ENCODE results near the gene HMMR. TPM values are rescaled to one million over a fixed set of nuclear protein-coding genes. Genes with fewer than 3 reads are reported as not detected.

Gene HMMR
- total and polyA plus RNA-seq, 9 of the 15 experiments (the other 6 are each of a cell fraction or from before 2014, with no cell fraction given), result 74.9 to 133 (median 90.8) TPM

DNA sequence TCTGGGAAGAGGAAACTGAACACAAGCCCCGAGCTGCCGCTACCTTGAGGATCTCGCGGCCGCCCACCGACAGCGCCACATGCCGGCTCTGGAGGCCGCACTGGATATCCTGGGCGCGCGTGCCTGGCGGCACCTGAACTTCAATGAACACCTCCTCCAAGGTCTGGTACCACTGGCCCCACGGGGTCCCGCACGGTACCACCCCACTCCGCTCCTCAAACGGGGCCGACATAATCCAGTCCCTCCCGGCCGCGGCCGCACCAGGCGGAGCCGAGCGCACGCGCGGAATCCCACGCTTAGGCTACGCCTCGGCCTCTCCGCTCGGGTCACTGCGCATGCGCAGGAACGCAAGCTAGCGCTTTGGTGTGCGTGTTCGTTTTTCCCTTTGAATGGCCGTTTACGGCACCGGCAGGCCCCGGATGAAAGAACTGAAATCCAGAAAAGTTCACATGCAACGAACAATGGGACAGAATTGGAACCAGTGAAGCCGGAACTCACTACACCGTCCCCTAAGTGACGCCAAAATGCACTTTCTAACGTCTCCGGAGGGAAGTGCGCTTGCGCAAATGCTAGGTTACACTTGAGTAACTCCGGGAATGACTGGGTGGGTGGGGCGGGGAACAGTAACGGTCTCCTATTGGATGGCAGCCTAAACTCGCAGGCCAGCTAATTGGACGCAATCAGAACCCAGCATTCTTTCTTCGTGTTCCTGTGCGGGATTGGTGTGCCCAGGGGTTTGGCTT, 442 bp upstream of the HMMR start, which contains the start of gene NUDCD2 (continued):
- TF ChIP-seq, protein P1, sequence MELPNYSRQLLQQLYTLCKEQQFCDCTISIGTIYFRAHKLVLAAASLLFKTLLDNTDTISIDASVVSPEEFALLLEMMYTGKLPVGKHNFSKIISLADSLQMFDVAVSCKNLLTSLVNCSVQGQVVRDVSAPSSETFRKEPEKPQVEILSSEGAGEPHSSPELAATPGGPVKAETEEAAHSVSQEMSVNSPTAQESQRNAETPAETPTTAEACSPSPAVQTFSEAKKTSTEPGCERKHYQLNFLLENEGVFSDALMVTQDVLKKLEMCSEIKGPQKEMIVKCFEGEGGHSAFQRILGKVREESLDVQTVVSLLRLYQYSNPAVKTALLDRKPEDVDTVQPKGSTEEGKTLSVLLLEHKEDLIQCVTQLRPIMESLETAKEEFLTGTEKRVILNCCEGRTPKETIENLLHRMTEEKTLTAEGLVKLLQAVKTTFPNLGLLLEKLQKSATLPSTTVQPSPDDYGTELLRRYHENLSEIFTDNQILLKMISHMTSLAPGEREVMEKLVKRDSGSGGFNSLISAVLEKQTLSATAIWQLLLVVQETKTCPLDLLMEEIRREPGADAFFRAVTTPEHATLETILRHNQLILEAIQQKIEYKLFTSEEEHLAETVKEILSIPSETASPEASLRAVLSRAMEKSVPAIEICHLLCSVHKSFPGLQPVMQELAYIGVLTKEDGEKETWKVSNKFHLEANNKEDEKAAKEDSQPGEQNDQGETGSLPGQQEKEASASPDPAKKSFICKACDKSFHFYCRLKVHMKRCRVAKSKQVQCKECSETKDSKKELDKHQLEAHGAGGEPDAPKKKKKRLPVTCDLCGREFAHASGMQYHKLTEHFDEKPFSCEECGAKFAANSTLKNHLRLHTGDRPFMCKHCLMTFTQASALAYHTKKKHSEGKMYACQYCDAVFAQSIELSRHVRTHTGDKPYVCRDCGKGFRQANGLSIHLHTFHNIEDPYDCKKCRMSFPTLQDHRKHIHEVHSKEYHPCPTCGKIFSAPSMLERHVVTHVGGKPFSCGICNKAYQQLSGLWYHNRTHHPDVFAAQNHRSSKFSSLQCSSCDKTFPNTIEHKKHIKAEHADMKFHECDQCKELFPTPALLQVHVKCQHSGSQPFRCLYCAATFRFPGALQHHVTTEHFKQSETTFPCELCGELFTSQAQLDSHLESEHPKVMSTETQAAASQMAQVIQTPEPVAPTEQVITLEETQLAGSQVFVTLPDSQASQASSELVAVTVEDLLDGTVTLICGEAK (IDR thresholded peaks at IDR 0.05), result no peak
- TF ChIP-seq, protein P1 (CRISPR knock-in tag; IDR thresholded peaks at IDR 0.05), result no peak
- TF ChIP-seq NRF1 (conservative IDR thresholded peaks at IDR 0.05 in 1 of 2, IDR thresholded peaks at IDR 0.05 in 1 of 2) (peak; percentile 100), CC2D1A (IDR thresholded peaks at IDR 0.05) (no peak; the same call in 1 of the 2 replicates), MTA2 (IDR thresholded peaks at IDR 0.05; ENCODE audit: low read depth) (no peak; the same call in 1 of the 2 replicates), SNRNP70 (optimal IDR thresholded peaks at IDR 0.05; ENCODE audit: low read depth, low read length) (no peak), NFE2 (IDR thresholded peaks at IDR 0.05; ENCODE audit: low read depth) (no peak; the same call in 1 of the 2 replicates), EWSR1 (IDR thresholded peaks at IDR 0.05; ENCODE audit: borderline replicate concordance, low read depth, partially characterized antibody) (no peak), POLR2H (tag; IDR thresholded peaks at IDR 0.05; ENCODE audit: low read depth) (no peak; the same call in 1 of the 2 replicates), RBM14 (IDR thresholded peaks at IDR 0.05; ENCODE audit: borderline replicate concordance, insufficient read depth, low read depth, low read length) (no peak), RBM15 (IDR thresholded peaks at IDR 0.05; ENCODE audit: insufficient read depth, low read length) (no peak), ZNF133 (CRISPR knock-in tag; IDR thresholded peaks at IDR 0.05) (no peak)
- TF ChIP-seq, protein P2, sequence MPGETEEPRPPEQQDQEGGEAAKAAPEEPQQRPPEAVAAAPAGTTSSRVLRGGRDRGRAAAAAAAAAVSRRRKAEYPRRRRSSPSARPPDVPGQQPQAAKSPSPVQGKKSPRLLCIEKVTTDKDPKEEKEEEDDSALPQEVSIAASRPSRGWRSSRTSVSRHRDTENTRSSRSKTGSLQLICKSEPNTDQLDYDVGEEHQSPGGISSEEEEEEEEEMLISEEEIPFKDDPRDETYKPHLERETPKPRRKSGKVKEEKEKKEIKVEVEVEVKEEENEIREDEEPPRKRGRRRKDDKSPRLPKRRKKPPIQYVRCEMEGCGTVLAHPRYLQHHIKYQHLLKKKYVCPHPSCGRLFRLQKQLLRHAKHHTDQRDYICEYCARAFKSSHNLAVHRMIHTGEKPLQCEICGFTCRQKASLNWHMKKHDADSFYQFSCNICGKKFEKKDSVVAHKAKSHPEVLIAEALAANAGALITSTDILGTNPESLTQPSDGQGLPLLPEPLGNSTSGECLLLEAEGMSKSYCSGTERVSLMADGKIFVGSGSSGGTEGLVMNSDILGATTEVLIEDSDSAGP (CRISPR knock-in tag; IDR thresholded peaks at IDR 0.05), result no peak
- TF ChIP-seq, protein P3, sequence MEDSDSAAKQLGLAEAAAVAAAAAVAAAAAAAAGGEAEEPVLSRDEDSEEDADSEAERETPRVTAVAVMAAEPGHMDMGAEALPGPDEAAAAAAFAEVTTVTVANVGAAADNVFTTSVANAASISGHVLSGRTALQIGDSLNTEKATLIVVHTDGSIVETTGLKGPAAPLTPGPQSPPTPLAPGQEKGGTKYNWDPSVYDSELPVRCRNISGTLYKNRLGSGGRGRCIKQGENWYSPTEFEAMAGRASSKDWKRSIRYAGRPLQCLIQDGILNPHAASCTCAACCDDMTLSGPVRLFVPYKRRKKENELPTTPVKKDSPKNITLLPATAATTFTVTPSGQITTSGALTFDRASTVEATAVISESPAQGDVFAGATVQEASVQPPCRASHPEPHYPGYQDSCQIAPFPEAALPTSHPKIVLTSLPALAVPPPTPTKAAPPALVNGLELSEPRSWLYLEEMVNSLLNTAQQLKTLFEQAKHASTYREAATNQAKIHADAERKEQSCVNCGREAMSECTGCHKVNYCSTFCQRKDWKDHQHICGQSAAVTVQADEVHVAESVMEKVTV (CRISPR knock-in tag; IDR thresholded peaks at IDR 0.05), result no peak

Data from K562 (cell line).